Mononuclear cell (primary cell): Measurements from ENCODE around the gene ZFP90. TPM values are rescaled to one million over a fixed set of nuclear protein-coding genes. Genes with fewer than 3 reads are reported as not detected.

Experiments used
- H3K27me3 ChIP-seq: 2 replicates; pipeline ENCODE4 v1.6.0; 2011; ENCODE audit warnings: low read length, control low read depth; ENCODE audit not compliant: insufficient read depth
- H3K4me1 ChIP-seq: 2 replicates; pipeline ENCODE4 v1.5.1; 2011; ENCODE audit warnings: mild to moderate bottlenecking, low read length, control low read depth; ENCODE audit not compliant: insufficient read depth
- H3K4me3 ChIP-seq: 2 replicates; pipeline ENCODE4 v1.5.1; 2011; ENCODE audit warnings: mild to moderate bottlenecking, low read length, moderate library complexity
- H3K9me3 ChIP-seq: 2 replicates; pipeline ENCODE4 v1.5.1; 2011; ENCODE audit warnings: low read depth, mild to moderate bottlenecking, control low read depth, low read length
- total RNA-seq: library from RNA; depleted of rRNA; stranded (reverse); fragments of >200 nt; gene quantifications from one replicate; pipeline ENCODE4 v1.2.3, GENCODE V29; 2012

ZFP90 gene
- total RNA-seq, 1 donor: 15.2 TPM

- no peaks in the 10 kb centered on the region for H3K27me3 ChIP-seq
- peaks cover 25% of the 10 kb centered on the region for H3K4me1 ChIP-seq
- no peaks in the 10 kb centered on the region for H3K9me3 ChIP-seq
- no peak overlapping the region for H3K4me3 ChIP-seq
Observed at GRCh38 chr16:68508641-68509240, 30.4 kb upstream of the ZFP90 start.

- H3K9me3 ChIP-seq: no peaks in the 10 kb centered on the region
- peaks cover 25% of the 10 kb centered on the region for H3K4me1 ChIP-seq
- no peak overlapping the region for H3K4me3 ChIP-seq
- no peaks in the 10 kb centered on the region for H3K27me3 ChIP-seq
Observed at GRCh38 chr16:68509381-68509780, 29.7 kb upstream of the ZFP90 start.

GRCh38 chr16:68510775-68511174 lies 28.3 kb upstream of the ZFP90 start:
- no peak overlapping the region for H3K4me3 ChIP-seq
- H3K27me3 ChIP-seq: no peaks in the 10 kb centered on the region
- H3K4me1 ChIP-seq: peaks cover 25% of the 10 kb centered on the region
- H3K9me3 ChIP-seq: no peaks in the 10 kb centered on the region

GRCh38 chr16:68512183-68512582 lies 26.9 kb upstream of the ZFP90 start:
- Histone ChIP-seq H3K27me3 (no peaks in the 10 kb centered on the region), H3K4me3 (no peak overlapping the region), H3K9me3 (no peaks in the 10 kb centered on the region), H3K4me1 (peaks cover 25% of the 10 kb centered on the region)

GRCh38 chr16:68512742-68513141 lies 26.3 kb upstream of the ZFP90 start:
- Histone ChIP-seq H3K4me3 (no peak overlapping the region), H3K4me1 (peaks cover 30% of the 10 kb centered on the region), H3K9me3 (no peaks in the 10 kb centered on the region), H3K27me3 (no peaks in the 10 kb centered on the region)

- H3K27me3 ChIP-seq: no peaks in the 10 kb centered on the region
- H3K4me1 ChIP-seq: peaks cover 38% of the 10 kb centered on the region
- H3K4me3 ChIP-seq: no peak overlapping the region
- H3K9me3 ChIP-seq: no peaks in the 10 kb centered on the region
Observed at GRCh38 chr16:68514511-68514910, 24.6 kb upstream of the ZFP90 start.

- Histone ChIP-seq H3K9me3 (no peaks in the 10 kb centered on the region), H3K4me1 (peaks cover 21% of the 10 kb centered on the region), H3K27me3 (no peaks in the 10 kb centered on the region), H3K4me3 (no peak overlapping the region)
Observed at GRCh38 chr16:68517606-68518166, 21.4 kb upstream of the ZFP90 start.

- Histone ChIP-seq H3K4me1 (peaks cover 21% of the 10 kb centered on the region), H3K9me3 (no peaks in the 10 kb centered on the region), H3K27me3 (no peaks in the 10 kb centered on the region), H3K4me3 (no peak overlapping the region)
Observed at GRCh38 chr16:68519225-68519745, 19.8 kb upstream of the ZFP90 start.

- no peaks in the 10 kb centered on the region for H3K27me3 ChIP-seq
- no peak overlapping the region for H3K4me3 ChIP-seq
- no peaks in the 10 kb centered on the region for H3K9me3 ChIP-seq
- peaks cover 21% of the 10 kb centered on the region for H3K4me1 ChIP-seq
Observed at GRCh38 chr16:68520649-68521086, 18.4 kb upstream of the ZFP90 start.

- no peak overlapping the region for H3K4me3 ChIP-seq
- no peaks in the 10 kb centered on the region for H3K9me3 ChIP-seq
- H3K4me1 ChIP-seq: peaks cover 15% of the 10 kb centered on the region
- H3K27me3 ChIP-seq: no peaks in the 10 kb centered on the region
Observed at GRCh38 chr16:68524069-68524820, 14.8 kb upstream of the ZFP90 start.

- Histone ChIP-seq H3K4me1 (peaks cover 24% of the 10 kb centered on the region), H3K9me3 (no peaks in the 10 kb centered on the region), H3K27me3 (no peaks in the 10 kb centered on the region), H3K4me3 (no peak overlapping the region)
Observed at GRCh38 chr16:68526143-68526781, 12.8 kb upstream of the ZFP90 start.

GRCh38 chr16:68526782-68527145 lies 12.3 kb upstream of the ZFP90 start:
- peaks cover 24% of the 10 kb centered on the region for H3K4me1 ChIP-seq
- no peak overlapping the region for H3K4me3 ChIP-seq
- no peaks in the 10 kb centered on the region for H3K9me3 ChIP-seq
- no peaks in the 10 kb centered on the region for H3K27me3 ChIP-seq

GRCh38 chr16:68528233-68528632 lies 10.9 kb upstream of the ZFP90 start:
- no peak overlapping the region for H3K4me3 ChIP-seq
- no peaks in the 10 kb centered on the region for H3K27me3 ChIP-seq
- no peaks in the 10 kb centered on the region for H3K9me3 ChIP-seq
- peaks cover 24% of the 10 kb centered on the region for H3K4me1 ChIP-seq

- Histone ChIP-seq H3K4me1 (peaks cover 24% of the 10 kb centered on the region), H3K27me3 (no peaks in the 10 kb centered on the region), H3K9me3 (no peaks in the 10 kb centered on the region), H3K4me3 (no peak overlapping the region)
Observed at GRCh38 chr16:68528686-68529379, 10.3 kb upstream of the ZFP90 start.

- H3K4me3 ChIP-seq: peak overlapping the region; percentile 47
- H3K27me3 ChIP-seq: no peaks in the 10 kb centered on the region
- H3K4me1 ChIP-seq: peaks cover 24% of the 10 kb centered on the region
- no peaks in the 10 kb centered on the region for H3K9me3 ChIP-seq
Observed at GRCh38 chr16:68529608-68529930, 9.5 kb upstream of the ZFP90 start.
